ENCODE measurements around the gene WDR3. TPM values are rescaled to one million over a fixed set of nuclear protein-coding genes. Genes with fewer than 3 reads are reported as not detected.

WDR3 gene
- total and polyA plus RNA-seq, 10 of the 15 experiments (the other 5 are each of a cell fraction or from before 2014, with no cell fraction given) = 24.0 to 66.5 (median 42.9) TPM

DNA sequence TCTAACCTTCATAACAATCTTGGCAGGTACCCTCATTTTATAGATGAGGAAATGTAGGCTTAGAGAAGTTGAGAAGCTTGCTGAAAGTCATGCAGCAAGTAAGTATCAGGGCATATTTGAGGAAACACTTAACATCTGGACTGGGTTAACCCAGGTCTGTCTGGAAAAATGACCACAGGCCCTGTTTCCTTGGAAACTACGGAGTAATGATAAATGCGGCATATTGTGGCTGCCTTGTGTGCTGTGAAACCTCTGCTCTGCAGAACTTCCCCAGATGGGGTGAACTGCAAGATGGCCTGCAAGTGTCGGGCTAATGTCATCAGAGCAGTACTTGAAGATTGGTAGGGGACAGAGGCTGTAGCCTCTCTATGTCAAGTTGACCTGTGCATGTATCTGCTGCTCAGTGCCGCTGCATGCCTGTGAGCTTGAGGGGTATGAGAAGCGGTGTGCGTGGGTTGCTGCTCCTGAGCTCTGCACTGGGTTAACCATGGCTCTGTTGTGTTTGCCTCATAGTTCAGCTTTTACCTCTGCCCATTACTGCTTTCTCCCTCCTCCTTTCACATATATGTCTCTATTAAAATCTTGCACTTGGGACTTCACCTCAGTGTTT, 83.1 kb downstream of the WDR3 start:
- BruUV-seq (replicated peaks) = no TSS peak
- Histone ChIP-seq H3K4me1 (ENCODE audit: control insufficient read depth, insufficient read depth, low read length) (no peaks in the 10 kb centered on the region), H3K27me3 (replicated peaks in 1 of 2; ENCODE audit: control insufficient read depth in 2 of 2, insufficient read depth in 2 of 2, low read length in 1 of 2) (no peaks in the 10 kb centered on the region), H3K27ac (ENCODE audit: control insufficient read depth, insufficient read depth) (no peak overlapping the region), H3K4me3 (no peak overlapping the region), H3K9ac (ENCODE audit: control insufficient read depth, insufficient read depth, low read length) (no peak overlapping the region), H3K9me3 (replicated peaks; ENCODE audit: control insufficient read depth, insufficient read depth, low read length) (no peaks in the 10 kb centered on the region), H2AFZ (ENCODE audit: control insufficient read depth, low read depth, low read length) (no peak overlapping the region), H3K4me2 (ENCODE audit: control insufficient read depth, insufficient read depth) (no peak overlapping the region), H4K20me1 (ENCODE audit: control insufficient read depth, insufficient read depth) (no peaks in the 10 kb centered on the region), H3K36me3 (ENCODE audit: control insufficient read depth in 2 of 2, insufficient read depth in 2 of 2, low read length in 1 of 2) (no peaks in the 10 kb centered on the region), H3K79me2 (ENCODE audit: control insufficient read depth, insufficient read depth, low read length) (no peaks in the 10 kb centered on the region)
- TF ChIP-seq SMC3 (IDR thresholded peaks at IDR 0.05; ENCODE audit: borderline replicate concordance, low read length) = no peak
- no peak for TF ChIP-seq PRDM15 (CRISPR knock-in tag; IDR thresholded peaks at IDR 0.05)
- no peak for TF ChIP-seq WRNIP1 (IDR thresholded peaks at IDR 0.05; ENCODE audit: borderline replicate concordance, low read depth, low read length)
- no peak for TF ChIP-seq ZBED1 (IDR thresholded peaks at IDR 0.05; ENCODE audit: borderline replicate concordance)
- no peak for TF ChIP-seq CBFB (IDR thresholded peaks at IDR 0.05; ENCODE audit: low read depth)
- no peak for TF ChIP-seq PAX8 (IDR thresholded peaks at IDR 0.05)
- TF ChIP-seq CBX3 (IDR thresholded peaks at IDR 0.05; ENCODE audit: borderline replicate concordance, low read depth) = no peak
- TF ChIP-seq CEBPB (IDR thresholded peaks at IDR 0.05; ENCODE audit: borderline replicate concordance in 1 of 2, low read depth in 2 of 2, low read length in 2 of 2) = no peak
- TF ChIP-seq SREBF1 (IDR thresholded peaks at IDR 0.05; ENCODE audit: low read length) = no peak
- TF ChIP-seq ZNF384 (IDR thresholded peaks at IDR 0.05; ENCODE audit: borderline replicate concordance, low read depth, low read length) = no peak
- no peak for TF ChIP-seq RAD51 (IDR thresholded peaks at IDR 0.05)
- TF ChIP-seq ZNF592 (IDR thresholded peaks at IDR 0.05) = no peak
- no peak for TF ChIP-seq USF1 (IDR thresholded peaks at IDR 0.05; ENCODE audit: borderline replicate concordance, extremely low read length, insufficient read depth, low read depth, low read length)
- TF ChIP-seq HDGF (IDR thresholded peaks at IDR 0.05) = no peak
- POLR2A ChIA-PET = no interaction called here
- CTCF ChIA-PET = no interaction called here
- RAD21 ChIA-PET (ENCODE audit: unreplicated experiment) = no interaction called here
- ATAC-seq (no peak), FAIRE-seq (no peak), DNase-seq (ENCODE audit: low read depth, low spot score) (no peak)
- intact Hi-C loops (cut with micrococcal nuclease; ENCODE audit: unreplicated experiment) (no loop called here), in situ Hi-C loops (cut with MboI) (no loop called here)
- 65% methylated on average over 6 of the region's 6 CpGs for WGBS (ENCODE audit: insufficient coverage, insufficient replicate concordance, low lambda C conversion rate, missing lambda C conversion rate)
- SMC1A ChIA-PET (ENCODE audit: uncharacterized antibody, unreplicated experiment) = no interaction called here
